Mesothelial cell of epicardium (in vitro differentiated cells): ENCODE results near the gene SLC17A8. TPM values are rescaled to one million over a fixed set of nuclear protein-coding genes. Genes with fewer than 3 reads are reported as not detected.

ENCODE experiments used
- DNase-seq, 2 experiments: peaks; one replicate each; pipeline ENCODE4 v3.0.0; 2021; ENCODE audit warnings: low spot score in 2 of 2; ENCODE audit not compliant: unreplicated experiment in 2 of 2
- H3K27ac Mint-ChIP-seq: 2 replicates; pipeline ENCODE4 v1.8.0; 2021; ENCODE audit warnings: mixed read lengths
- H3K27me3 Mint-ChIP-seq: 2 replicates; pipeline ENCODE4 v1.8.0; 2021; ENCODE audit warnings: low read depth, mixed read lengths
- H3K36me3 Mint-ChIP-seq: 2 replicates; pipeline ENCODE4 v1.8.0; 2021; ENCODE audit warnings: mixed read lengths
- H3K4me1 Mint-ChIP-seq: 2 replicates; pipeline ENCODE4 v1.8.0; 2021; ENCODE audit warnings: mixed read lengths
- H3K4me3 Mint-ChIP-seq: 2 replicates; pipeline ENCODE4 v1.8.0; 2021; ENCODE audit warnings: mild to moderate bottlenecking, moderate library complexity, mixed read lengths
- H3K9me3 Mint-ChIP-seq: 2 replicates; pipeline ENCODE4 v1.8.0; 2021; ENCODE audit warnings: mixed read lengths
- CTCF ChIP-seq: fragments of 200-600 bp; sonication (generic); IDR thresholded peaks from one replicate; pipeline ENCODE4 v1.5.0; 2021; ENCODE audit warnings: antibody characterized with exemption; ENCODE audit not compliant: unreplicated experiment
- total RNA-seq: library from RNA; stranded (reverse); gene quantifications from 3 replicates; pipeline ENCODE4 v1.2.1, GENCODE V29; 2021

Gene SLC17A8
- total RNA-seq, 1 donor from 2014 or later, result 0.40 TPM

GRCh38 chr12:100464529-100464928 lies 107.7 kb downstream of the SLC17A8 start:
- no peak for TF ChIP-seq CTCF
- H3K4me3 Mint-ChIP-seq, result no peak overlapping the region
- no peak overlapping the region for H3K27ac Mint-ChIP-seq
- DNase-seq, result no peak
- no peaks in the 10 kb centered on the region for H3K27me3 Mint-ChIP-seq
- no peaks in the 10 kb centered on the region for H3K36me3 Mint-ChIP-seq
- H3K9me3 Mint-ChIP-seq, result no peaks in the 10 kb centered on the region
- peaks cover 4% of the 10 kb centered on the region for H3K4me1 Mint-ChIP-seq

- no peak for TF ChIP-seq CTCF
Observed at GRCh38 chr12:100468126-100468525, 111.3 kb downstream of the SLC17A8 start.

More at GRCh38 chr12:100468126-100468525, 111.3 kb downstream of the SLC17A8 start:
- no peaks in the 10 kb centered on the region for H3K9me3 Mint-ChIP-seq
- H3K36me3 Mint-ChIP-seq, result no peaks in the 10 kb centered on the region
- no peak for DNase-seq
- H3K27ac Mint-ChIP-seq, result no peak overlapping the region
- no peaks in the 10 kb centered on the region for H3K27me3 Mint-ChIP-seq
- no peak overlapping the region for H3K4me3 Mint-ChIP-seq
- H3K4me1 Mint-ChIP-seq, result no peaks in the 10 kb centered on the region

Other genes with a start within 250 kb of the SLC17A8 start
- 19.3 to 22.2 TPM (median 21.8 TPM) in 3 replicates for gene BLTP3B, start 214.2 kb upstream of the SLC17A8 start, total RNA-seq
- 21.4 to 25.5 TPM (median 25.1 TPM) in 3 replicates for gene ACTR6, start 156.3 kb upstream of the SLC17A8 start, total RNA-seq
- 3.6 to 6.5 TPM (median 4.2 TPM) in 3 replicates for gene DEPDC4, start 90.0 kb upstream of the SLC17A8 start, total RNA-seq
- 53.0 to 61.4 TPM (median 55.5 TPM) in 3 replicates for gene SCYL2, start 89.9 kb upstream of the SLC17A8 start, total RNA-seq
- gene NR1H4, start 116.8 kb downstream of the SLC17A8 start, total RNA-seq, result 0.81 to 1.9 TPM (median 1.4 TPM) in 3 replicates
- gene GAS2L3, start 216.6 kb downstream of the SLC17A8 start, total RNA-seq, result 13.7 to 17.5 TPM (median 16.5 TPM) in 3 replicates